Sigmoid colon (tissue), 7 donors: Measurements from ENCODE around the gene DDR1. TPM values are rescaled to one million over a fixed set of nuclear protein-coding genes. Genes with fewer than 3 reads are reported as not detected.

Experiments
- DNase-seq: peaks from one replicate; pipeline ENCODE4 v3.0.0-alpha.2; 2019
- H3K27ac ChIP-seq, 4 donors: fragments of 200-600 bp; sonication (generic); one replicate each; pipeline ENCODE4 v1.5.1; 2016 to 2019; ENCODE audit warnings: mild to moderate bottlenecking in 1 of 4
- H3K27me3 ChIP-seq, 3 donors: fragments of 200-600 bp; sonication (generic); one replicate each; pipeline ENCODE4 v1.5.1; 2019; ENCODE audit warnings: mild to moderate bottlenecking in 1 of 3
- H3K36me3 ChIP-seq, 4 donors: fragments of 200-600 bp; sonication (generic); one replicate each; pipeline ENCODE4 v1.5.1; 2016 to 2019
- H3K4me1 ChIP-seq, 4 donors: fragments of 200-600 bp; sonication (generic); one replicate each; pipeline ENCODE4 v1.5.1; 2017 to 2019
- H3K4me3 ChIP-seq, 4 donors: fragments of 200-600 bp; sonication (generic); one replicate each; pipeline ENCODE4 v1.5.1; 2017 to 2019; ENCODE audit warnings: mild to moderate bottlenecking in 2 of 4, moderate library complexity in 1 of 4
- H3K9me3 ChIP-seq, 4 donors: fragments of 200-600 bp in 3 of 4; sonication (generic) in 3 of 4; one replicate each; pipeline versions ENCODE4 v1.5.1 to v1.6.1; 2013 to 2019
- EP300 ChIP-seq, 4 donors: sonication (generic); formaldehyde crosslinking; IDR thresholded peaks; one replicate each; pipeline ENCODE4 v1.6.1; 2017; ENCODE audit warnings: antibody characterized with exemption in 4 of 4
- POLR2A ChIP-seq, 2 donors: fragments of 450-650 bp; IDR thresholded peaks; one replicate each; pipeline ENCODE4 v1.6.1; 2016; ENCODE audit warnings: antibody characterized with exemption in 2 of 2, mild to moderate bottlenecking in 2 of 2, moderate library complexity in 2 of 2
- POLR2AphosphoS5 ChIP-seq, 4 donors: sonication (generic); formaldehyde crosslinking; IDR thresholded peaks; one replicate each; pipeline ENCODE4 v1.6.1; 2017; ENCODE audit warnings: antibody characterized with exemption in 4 of 4
- WGBS, 2 donors: extraction: QIAGEN DNeasy Blood & Tissue Kit; methylation state at CpG; one replicate each; pipeline ENCODE4 v1.1.7; 2013; 5-methylcytosine and 5-hydroxymethylcytosine counted together
- intact Hi-C: fragments of 100-400 bp; cut with DNase I; formaldehyde crosslinking; loops from one replicate; pipeline ENCODE4 v1.15.1; 2023
- polyA plus RNA-seq, 3 donors: library from polyadenylated mRNA; stranded (reverse); fragments of 200-250 nt; gene quantifications; one replicate each; pipeline ENCODE4 v1.2.3, GENCODE V29; 2013
- total RNA-seq, 4 donors: library from RNA; depleted of rRNA; stranded (reverse); fragments of >200 nt; gene quantifications; one replicate each; pipeline ENCODE4 v1.1.0, GENCODE V29; 2016
- TF ChIP-seq, protein P1 (sequence below), 4 experiments: fragments of 450-650 bp in 3 of 4; fragments of 200-600 bp in 1 of 4; IDR thresholded peaks; one replicate each; pipeline ENCODE4 v1.5.1; 2016 to 2019; ENCODE audit warnings: antibody characterized with exemption in 4 of 4, mild to moderate bottlenecking in 3 of 4, moderate library complexity in 2 of 4
- donor health status: healthy with polysubstance abuse.
- donor health status: Bipolar disorder and iron deficiency.
- donor health status: healthy.

Gene DDR1
- total and polyA plus RNA-seq, 7 donors = 7.9 to 110 (median 25.2) TPM

DNA sequence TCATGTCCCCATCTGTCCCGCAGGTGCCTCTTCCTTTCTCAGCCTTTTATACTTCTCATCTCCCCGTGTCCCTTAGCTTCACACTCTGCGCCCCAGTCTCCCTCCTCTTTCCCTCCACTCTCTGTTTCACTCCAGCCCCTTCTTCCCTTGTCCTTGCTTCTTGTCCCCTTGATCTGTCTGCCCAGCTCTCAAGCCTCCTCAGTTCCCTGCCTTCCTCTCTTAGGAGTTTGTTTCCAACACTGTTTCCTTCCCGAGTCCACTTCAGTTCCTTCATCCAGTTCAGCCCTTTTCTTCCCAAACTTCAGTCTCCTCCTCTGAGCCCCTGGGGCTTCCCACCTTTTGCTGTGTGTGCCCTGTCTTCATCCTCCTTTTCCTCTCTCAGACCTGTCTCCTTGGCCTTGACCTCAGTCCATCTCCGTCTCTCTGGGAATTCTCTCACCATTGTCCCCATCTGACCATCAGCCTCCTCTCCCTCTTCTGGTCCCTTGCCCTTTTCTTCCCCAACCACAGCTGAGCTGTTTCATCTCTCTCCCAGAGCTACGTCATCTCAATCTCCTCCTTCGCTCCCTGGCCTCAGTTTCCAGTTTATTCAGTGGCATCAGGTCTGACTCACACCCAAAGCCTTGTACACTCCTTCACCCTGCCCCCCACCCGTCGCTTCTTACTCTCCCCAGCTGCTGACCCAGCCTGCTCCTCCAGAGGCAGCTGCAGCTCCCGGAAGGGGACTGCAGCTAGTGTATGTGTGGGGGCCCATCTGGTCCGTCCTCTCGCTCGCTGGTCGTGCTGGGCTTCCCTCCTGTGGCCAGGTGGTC is 2.7 kb upstream of the DDR1 start:
- H3K4me3 ChIP-seq = no peak overlapping the region
- no peaks in the 10 kb centered on the region for H3K36me3 ChIP-seq
- peak overlapping the region; percentile 89 to 95 (median 94) for H3K27ac ChIP-seq
- no peaks in the 10 kb centered on the region for H3K9me3 ChIP-seq
- no peak for DNase-seq
- intact Hi-C loops = no loop called here
- H3K27me3 ChIP-seq = no peaks in the 10 kb centered on the region
- 78 to 84% methylated on average over 14 of the region's 14 CpGs for WGBS, 2 donors
- peaks cover 0 to 58% (median 43%) of the 10 kb centered on the region in 4 donors for H3K4me1 ChIP-seq
- TF ChIP-seq EP300 (IDR thresholded peaks at IDR 0.05) (no peak), POLR2A (IDR thresholded peaks at IDR 0.05) (no peak), POLR2AphosphoS5 (IDR thresholded peaks at IDR 0.05) (no peak)
- TF ChIP-seq, protein P1, sequence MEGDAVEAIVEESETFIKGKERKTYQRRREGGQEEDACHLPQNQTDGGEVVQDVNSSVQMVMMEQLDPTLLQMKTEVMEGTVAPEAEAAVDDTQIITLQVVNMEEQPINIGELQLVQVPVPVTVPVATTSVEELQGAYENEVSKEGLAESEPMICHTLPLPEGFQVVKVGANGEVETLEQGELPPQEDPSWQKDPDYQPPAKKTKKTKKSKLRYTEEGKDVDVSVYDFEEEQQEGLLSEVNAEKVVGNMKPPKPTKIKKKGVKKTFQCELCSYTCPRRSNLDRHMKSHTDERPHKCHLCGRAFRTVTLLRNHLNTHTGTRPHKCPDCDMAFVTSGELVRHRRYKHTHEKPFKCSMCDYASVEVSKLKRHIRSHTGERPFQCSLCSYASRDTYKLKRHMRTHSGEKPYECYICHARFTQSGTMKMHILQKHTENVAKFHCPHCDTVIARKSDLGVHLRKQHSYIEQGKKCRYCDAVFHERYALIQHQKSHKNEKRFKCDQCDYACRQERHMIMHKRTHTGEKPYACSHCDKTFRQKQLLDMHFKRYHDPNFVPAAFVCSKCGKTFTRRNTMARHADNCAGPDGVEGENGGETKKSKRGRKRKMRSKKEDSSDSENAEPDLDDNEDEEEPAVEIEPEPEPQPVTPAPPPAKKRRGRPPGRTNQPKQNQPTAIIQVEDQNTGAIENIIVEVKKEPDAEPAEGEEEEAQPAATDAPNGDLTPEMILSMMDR (IDR thresholded peaks at IDR 0.05) = no peak

GRCh38 chr6:30882204-30882758 is 2.0 kb upstream of the DDR1 start:
- intact Hi-C loops = no loop called here
- Histone ChIP-seq H3K27me3 (no peaks in the 10 kb centered on the region), H3K36me3 (no peaks in the 10 kb centered on the region), H3K4me1 (peaks cover 0 to 54% (median 40%) of the 10 kb centered on the region in 4 donors), H3K27ac (peak overlapping the region; percentile 89 to 95 (median 94)), H3K4me3 (no peak overlapping the region), H3K9me3 (no peaks in the 10 kb centered on the region)
- TF ChIP-seq, protein P1 (IDR thresholded peaks at IDR 0.05) = no peak
- no peak for TF ChIP-seq EP300 (IDR thresholded peaks at IDR 0.05)
- TF ChIP-seq POLR2AphosphoS5 (IDR thresholded peaks at IDR 0.05) = no peak
- no peak for TF ChIP-seq POLR2A (IDR thresholded peaks at IDR 0.05)
- WGBS, 2 donors = 24 to 58% methylated on average over 8 of the region's 8 CpGs
- no peak for DNase-seq

- Histone ChIP-seq H3K27ac (peak overlapping the region; percentile 89 to 95 (median 94)), H3K27me3 (no peaks in the 10 kb centered on the region), H3K36me3 (no peaks in the 10 kb centered on the region), H3K9me3 (no peaks in the 10 kb centered on the region), H3K4me1 (peaks cover 0 to 50% (median 36%) of the 10 kb centered on the region in 4 donors), H3K4me3 (peak overlapping the region in 2 of 4 donors; percentile 80 to 92)
- intact Hi-C loops = no loop called here
- WGBS, 2 donors = 15 to 48% methylated on average over 15 of the region's 15 CpGs
- no peak for TF ChIP-seq POLR2AphosphoS5 (IDR thresholded peaks at IDR 0.05)
- TF ChIP-seq POLR2A (IDR thresholded peaks at IDR 0.05) = peak in 1 of 2 donors; percentile 41
- DNase-seq = no peak
Observed at GRCh38 chr6:30882759-30883684, 1.3 kb upstream of the DDR1 start.

DNA sequence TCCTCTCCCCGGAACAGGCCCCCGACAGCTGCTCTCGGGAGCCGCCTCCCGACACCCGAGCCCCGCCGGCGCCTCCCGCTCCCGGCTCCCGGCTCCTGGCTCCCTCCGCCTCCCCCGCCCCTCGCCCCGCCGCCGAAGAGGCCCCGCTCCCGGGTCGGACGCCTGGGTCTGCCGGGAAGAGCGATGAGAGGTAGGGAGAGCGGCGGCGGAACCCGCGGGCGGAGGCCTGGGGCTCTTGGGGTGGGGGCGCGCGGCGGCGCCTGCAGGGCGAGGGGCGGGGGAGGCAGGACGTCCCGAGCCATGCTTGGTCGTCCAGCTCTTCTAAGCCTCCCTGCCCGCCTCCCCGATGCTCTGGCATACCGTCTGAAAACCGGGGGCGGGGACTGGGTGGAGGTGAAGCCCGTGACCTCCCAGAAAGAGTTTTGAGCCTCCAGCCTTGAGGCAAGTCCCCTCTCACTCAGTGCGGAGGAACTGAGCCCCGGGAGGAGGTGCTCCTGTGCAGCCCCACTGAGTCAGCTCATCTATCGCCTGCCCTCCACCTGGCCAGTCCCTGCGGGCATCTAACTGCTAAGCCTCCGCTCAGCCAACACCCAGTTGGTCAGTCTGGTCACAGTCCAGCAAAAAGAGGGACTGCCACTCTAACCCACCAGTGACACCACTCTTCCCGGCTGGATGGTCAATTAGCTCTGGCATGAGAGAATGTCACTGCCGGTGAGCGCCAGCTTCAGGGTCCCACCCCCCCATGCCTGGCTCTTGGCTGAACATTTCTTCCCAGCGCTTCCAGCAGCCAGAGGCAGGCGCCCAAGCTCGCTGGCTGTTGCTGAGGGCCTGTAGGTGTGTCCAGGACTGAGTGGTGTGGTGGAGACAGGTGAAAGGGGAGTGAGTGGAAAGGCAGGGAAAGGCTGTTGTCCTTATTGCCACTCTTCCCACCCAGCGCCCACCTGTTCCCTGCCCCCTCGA is 482 bp downstream of the DDR1 start:
- peak; percentile 80 for DNase-seq
- intact Hi-C loops = loop anchor here (2.0 kb wide), 1 partner anchor 142 kb away; the partner anchor contains the start of gene FLOT1

More for the DNA sequence above, 482 bp downstream of the DDR1 start:
- WGBS, 2 donors = 2 to 7% methylated on average over 59 of the region's 59 CpGs
- Histone ChIP-seq H3K9me3 (no peaks in the 10 kb centered on the region), H3K27ac (peak overlapping the region; percentile 89 to 95 (median 94)), H3K36me3 (peaks cover 0 to 11% (median 3%) of the 10 kb centered on the region in 4 donors), H3K4me1 (peaks cover 0 to 46% (median 36%) of the 10 kb centered on the region in 4 donors), H3K4me3 (peak overlapping the region; percentile 80 to 93 (median 87)), H3K27me3 (no peaks in the 10 kb centered on the region)
- TF ChIP-seq POLR2A (IDR thresholded peaks at IDR 0.05) = no peak
- peak in 2 of 4 donors; percentile 18 to 31 for TF ChIP-seq POLR2AphosphoS5 (IDR thresholded peaks at IDR 0.05)
